ENCODE measurements around the gene LMF1.
A peak's percentile ranks its signal among the peaks of the same experiment; 100 is the strongest.

DNA sequence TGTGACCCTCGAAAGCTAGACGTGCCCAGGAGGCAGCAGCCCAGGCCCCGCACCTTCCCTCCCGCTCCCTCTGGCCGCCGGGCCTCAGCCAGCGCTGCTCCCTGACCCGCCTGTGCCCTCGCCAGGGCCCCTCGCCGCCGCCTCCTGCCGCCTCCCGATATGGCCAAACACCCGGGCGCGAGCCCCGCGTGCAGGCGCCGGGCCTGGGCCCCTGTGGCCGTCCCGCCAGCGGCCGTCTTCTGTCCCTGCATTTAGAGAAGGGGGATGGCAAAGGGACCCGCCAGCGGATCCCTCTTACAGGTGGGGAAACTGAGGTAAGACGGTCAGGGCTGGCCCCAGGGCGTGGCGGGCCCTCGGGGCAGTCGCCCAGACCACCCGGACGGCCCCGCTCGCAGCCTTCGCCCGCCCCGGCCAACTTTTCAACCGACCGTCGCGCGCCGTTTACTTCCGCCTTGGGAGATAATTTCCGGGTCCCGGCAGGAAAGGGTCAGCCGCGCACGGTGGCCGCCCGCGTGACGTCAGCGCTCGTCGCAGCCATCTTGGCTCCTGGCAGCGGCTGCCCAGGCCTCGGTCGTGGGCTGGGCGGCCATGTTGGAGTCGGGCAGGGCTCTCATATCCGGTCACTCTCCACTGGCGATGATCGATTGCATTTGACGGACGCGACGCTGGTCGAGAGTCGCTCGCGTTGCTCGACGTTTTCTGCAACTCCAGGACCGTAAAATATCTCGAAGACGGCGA, 163.3 kb downstream of the LMF1 start:
- TF ChIP-seq CTCF (IDR thresholded peaks at IDR 0.05; ENCODE audit: control extremely low read depth in 1 of 3, insufficient read depth in 1 of 3, low read depth in 1 of 3, low read length in 3 of 3): peak in 1 of 3 experiments; percentile 12; a peak in 1 of 4 replicates
- peak in 1 of 2 experiments; percentile 32; a peak in 1 of 3 replicates for TF ChIP-seq POLR2A (IDR thresholded peaks at IDR 0.05; ENCODE audit: control extremely low read depth in 1 of 2, low read depth in 2 of 2, low read length in 2 of 2)
- TF ChIP-seq SIRT6 (IDR thresholded peaks at IDR 0.05; ENCODE audit: low read length): no peak
- no peak for TF ChIP-seq FOSL1 (IDR thresholded peaks at IDR 0.05; ENCODE audit: insufficient read depth, low read depth, low read length)
- no peak for TF ChIP-seq BCL11A (IDR thresholded peaks at IDR 0.05; ENCODE audit: low read depth in 2 of 2, low read length in 2 of 2)
- TF ChIP-seq, protein P1, sequence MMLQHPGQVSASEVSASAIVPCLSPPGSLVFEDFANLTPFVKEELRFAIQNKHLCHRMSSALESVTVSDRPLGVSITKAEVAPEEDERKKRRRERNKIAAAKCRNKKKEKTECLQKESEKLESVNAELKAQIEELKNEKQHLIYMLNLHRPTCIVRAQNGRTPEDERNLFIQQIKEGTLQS (IDR thresholded peaks at IDR 0.05; ENCODE audit: insufficient read depth, low read depth, low read length): peak; percentile 62; the same call in 1 of the 2 replicates
- TF ChIP-seq KDM1A (IDR thresholded peaks at IDR 0.05; ENCODE audit: borderline replicate concordance, low read length): no peak
- TF ChIP-seq TEAD4 (IDR thresholded peaks at IDR 0.05; ENCODE audit: low read depth, low read length): no peak
- TF ChIP-seq JUN (IDR thresholded peaks at IDR 0.05; ENCODE audit: low read depth, low read length): no peak
- TF ChIP-seq GABPA (IDR thresholded peaks at IDR 0.05; ENCODE audit: borderline replicate concordance, insufficient read depth, low read length): peak; percentile 86
- peak; percentile 57 to 74; a peak in 2 of 4 replicates for TF ChIP-seq SIN3A (conservative IDR thresholded peaks at IDR 0.05 in 1 of 2, IDR thresholded peaks at IDR 0.05 in 1 of 2; ENCODE audit: low read depth in 1 of 2, low read length in 2 of 2)

Measured in H1 (cell line).